NOMO-1 treated with DMSO at 0.1 percent for 48 hours (cell line): ENCODE results near the gene DENND1A.
"Not testable (repeated sequence)": the region's sequence is repeated elsewhere in the genome, so short reads cannot be mapped to it uniquely, and the experiment has no call there.

Source experiments
- DNase-seq: peaks from one replicate; lab custom pipeline; 2025; ENCODE audit not compliant: unreplicated experiment; lab: John Stamatoyannopoulos, UW

The DENND1A gene

GRCh38 chr9:123929870-123930831 is at the start of gene DENND1A:
Gene DENND1A (minus strand): TSS chr9:123930126. CDS start chr9:123929905, 221 bp downstream.
- peak; percentile 89 for DNase-seq

GRCh38 chr9:123978981-123979380 is 49.1 kb upstream of the DENND1A start:
- DNase-seq, result no peak

- not testable (repeated sequence) for DNase-seq
Measured at GRCh38 chr9:123976579-123976978, 46.7 kb upstream of the DENND1A start.

- no peak for DNase-seq
Measured at GRCh38 chr9:123975871-123976270, 45.9 kb upstream of the DENND1A start.

- no peak for DNase-seq
Measured at GRCh38 chr9:123974471-123974870, 44.5 kb upstream of the DENND1A start.

- no peak for DNase-seq
Measured at GRCh38 chr9:123973590-123974223, 43.8 kb upstream of the DENND1A start.

- no peak for DNase-seq
Measured at GRCh38 chr9:123972618-123973017, 42.7 kb upstream of the DENND1A start.

GRCh38 chr9:123967323-123967722 is 37.4 kb upstream of the DENND1A start:
- no peak for DNase-seq

- DNase-seq, result no peak
Measured at GRCh38 chr9:123965801-123966686, 36.1 kb upstream of the DENND1A start.

- peak; percentile 13 for DNase-seq
Measured at GRCh38 chr9:123964761-123965160, 34.8 kb upstream of the DENND1A start.

GRCh38 chr9:123960965-123961364 is 31.0 kb upstream of the DENND1A start:
- DNase-seq, result no peak

GRCh38 chr9:123960366-123960765 is 30.4 kb upstream of the DENND1A start:
- DNase-seq, result no peak

GRCh38 chr9:123959787-123960186 is 29.9 kb upstream of the DENND1A start:
- DNase-seq, result no peak

- no peak for DNase-seq
Measured at GRCh38 chr9:123957731-123958130, 27.8 kb upstream of the DENND1A start.

- DNase-seq, result no peak
Measured at GRCh38 chr9:123957168-123957721, 27.3 kb upstream of the DENND1A start.

- DNase-seq, result no peak
Measured at GRCh38 chr9:123955637-123956036, 25.7 kb upstream of the DENND1A start.

GRCh38 chr9:123954518-123955280 is 24.8 kb upstream of the DENND1A start:
- peak; percentile 36 for DNase-seq

- DNase-seq, result no peak
Measured at GRCh38 chr9:123952641-123953495, 22.9 kb upstream of the DENND1A start.

- DNase-seq, result no peak
Measured at GRCh38 chr9:123948286-123948685, 18.4 kb upstream of the DENND1A start.
